Activated naive CD4-positive, alpha-beta T cell (primary cell): ENCODE results near the gene UNC119B.

Experiments
- DNase-seq, 4 experiments: peaks; one replicate each; lab custom pipeline; 2025; lab: John Stamatoyannopoulos, UW

Gene UNC119B

DNA sequence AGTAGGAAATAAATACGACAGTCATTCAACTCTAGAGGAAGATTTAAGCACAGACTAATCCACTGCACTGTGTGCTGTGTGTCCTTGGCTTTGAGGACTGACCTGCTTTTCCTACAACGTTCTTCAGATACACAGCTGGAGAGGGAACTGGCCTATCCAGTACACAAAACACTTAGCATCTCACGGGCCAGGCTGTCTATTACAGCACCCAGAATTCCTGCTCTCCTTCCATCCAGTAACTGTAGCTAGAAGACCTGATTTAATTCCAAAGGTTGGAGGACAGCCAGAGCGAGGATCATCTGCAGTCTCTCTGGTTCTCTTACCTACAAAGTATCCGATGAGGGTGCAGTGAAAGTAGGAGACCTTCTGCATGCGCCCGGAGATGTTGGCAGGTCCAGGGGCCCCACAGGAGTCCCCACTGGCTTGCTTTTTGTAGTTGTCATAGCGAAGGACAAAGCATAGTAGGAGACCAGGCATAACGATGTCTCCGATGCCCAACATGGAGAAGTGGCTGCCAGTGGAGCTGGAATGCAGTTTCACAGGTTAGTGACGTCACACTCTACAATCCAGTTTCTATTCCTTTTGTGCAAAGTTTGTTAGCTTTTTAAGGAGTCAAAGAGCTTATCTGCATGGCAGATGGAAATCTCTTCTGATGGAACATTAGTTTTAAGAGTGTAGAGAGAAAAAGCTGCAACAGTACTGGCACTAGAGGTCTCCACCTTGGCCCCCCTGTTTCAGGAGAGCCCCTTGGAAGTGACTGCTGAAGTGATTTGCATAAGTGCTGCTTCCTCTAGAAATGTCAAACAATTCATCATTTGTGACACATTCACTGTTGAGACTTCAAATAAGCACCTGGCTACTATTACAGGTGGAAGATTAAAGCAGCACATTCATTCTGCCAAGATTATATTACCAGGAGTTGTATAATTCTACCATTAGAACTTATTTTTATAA is 57.1 kb downstream of the UNC119B start:
- no peak for DNase-seq

DNA sequence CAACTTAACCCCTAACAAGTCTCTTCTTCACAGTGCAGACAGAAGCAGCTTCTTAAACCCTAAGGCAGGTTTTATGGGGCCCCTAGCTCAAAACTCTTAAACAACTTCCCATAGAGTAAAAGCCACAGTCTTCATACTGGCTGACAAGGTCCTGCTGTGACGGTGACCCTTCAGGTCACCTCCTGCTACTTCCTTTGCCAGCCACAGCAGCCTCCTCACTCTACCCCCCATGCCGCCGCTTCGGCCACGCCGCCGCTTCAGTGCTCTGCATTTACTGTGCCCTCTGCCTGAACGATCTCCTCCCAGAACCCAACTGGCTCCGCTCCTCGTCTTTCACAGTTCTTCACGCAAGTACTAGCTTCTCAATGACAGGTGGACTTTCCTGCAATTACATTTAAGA is 60.8 kb downstream of the UNC119B start:
- DNase-seq, result no peak
